ENCODE measurements around the gene HOXB2. TPM values are rescaled to one million over a fixed set of nuclear protein-coding genes. Genes with fewer than 3 reads are reported as not detected.

The HOXB2 gene
- total and polyA plus RNA-seq, 9 of the 15 experiments (the other 6 are each of a cell fraction or from before 2014, with no cell fraction given) = 2.1 to 97.7 (median 21.2) TPM

DNA sequence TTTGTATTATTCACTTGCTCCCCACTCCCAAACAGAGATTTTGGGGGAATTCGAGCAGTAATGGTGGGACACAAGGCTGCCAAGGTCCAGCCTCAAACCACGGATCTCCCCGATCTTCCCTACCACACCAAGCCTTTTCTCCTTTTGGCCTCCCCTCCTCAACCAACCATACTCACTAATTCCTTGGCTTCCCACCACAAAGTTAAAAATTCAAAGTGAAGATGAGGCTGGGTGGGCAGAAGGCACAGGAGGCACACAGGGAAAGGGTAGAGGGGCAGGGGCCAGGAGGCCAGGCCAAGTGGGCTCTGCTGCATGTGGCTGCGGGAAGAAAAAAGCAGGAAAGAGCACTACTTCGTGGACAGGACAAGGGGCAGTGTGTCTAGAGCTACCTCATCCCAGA lies 18.0 kb upstream of the HOXB2 start (continued):
- TF ChIP-seq, protein P1, sequence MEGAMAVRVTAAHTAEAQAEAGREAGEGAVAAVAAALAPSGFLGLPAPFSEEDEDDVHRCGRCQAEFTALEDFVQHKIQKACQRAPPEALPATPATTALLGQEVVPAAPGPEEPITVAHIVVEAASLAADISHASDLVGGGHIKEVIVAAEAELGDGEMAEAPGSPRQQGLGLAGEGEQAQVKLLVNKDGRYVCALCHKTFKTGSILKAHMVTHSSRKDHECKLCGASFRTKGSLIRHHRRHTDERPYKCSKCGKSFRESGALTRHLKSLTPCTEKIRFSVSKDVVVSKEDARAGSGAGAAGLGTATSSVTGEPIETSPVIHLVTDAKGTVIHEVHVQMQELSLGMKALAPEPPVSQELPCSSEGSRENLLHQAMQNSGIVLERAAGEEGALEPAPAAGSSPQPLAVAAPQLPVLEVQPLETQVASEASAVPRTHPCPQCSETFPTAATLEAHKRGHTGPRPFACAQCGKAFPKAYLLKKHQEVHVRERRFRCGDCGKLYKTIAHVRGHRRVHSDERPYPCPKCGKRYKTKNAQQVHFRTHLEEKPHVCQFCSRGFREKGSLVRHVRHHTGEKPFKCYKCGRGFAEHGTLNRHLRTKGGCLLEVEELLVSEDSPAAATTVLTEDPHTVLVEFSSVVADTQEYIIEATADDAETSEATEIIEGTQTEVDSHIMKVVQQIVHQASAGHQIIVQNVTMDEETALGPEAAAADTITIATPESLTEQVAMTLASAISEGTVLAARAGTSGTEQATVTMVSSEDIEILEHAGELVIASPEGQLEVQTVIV (CRISPR knock-in tag; IDR thresholded peaks at IDR 0.05; ENCODE audit: borderline replicate concordance) = no peak
- TF ChIP-seq, protein P2, sequence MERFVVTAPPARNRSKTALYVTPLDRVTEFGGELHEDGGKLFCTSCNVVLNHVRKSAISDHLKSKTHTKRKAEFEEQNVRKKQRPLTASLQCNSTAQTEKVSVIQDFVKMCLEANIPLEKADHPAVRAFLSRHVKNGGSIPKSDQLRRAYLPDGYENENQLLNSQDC (CRISPR knock-in tag; IDR thresholded peaks at IDR 0.05) = no peak
- TF ChIP-seq, protein P3, sequence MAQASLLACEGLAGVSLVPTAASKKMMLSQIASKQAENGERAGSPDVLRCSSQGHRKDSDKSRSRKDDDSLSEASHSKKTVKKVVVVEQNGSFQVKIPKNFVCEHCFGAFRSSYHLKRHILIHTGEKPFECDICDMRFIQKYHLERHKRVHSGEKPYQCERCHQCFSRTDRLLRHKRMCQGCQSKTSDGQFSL (CRISPR knock-in tag; IDR thresholded peaks at IDR 0.05) = no peak
- TF ChIP-seq, protein P3 (tag; IDR thresholded peaks at IDR 0.05) = no peak
